Trophoblast cell (in vitro differentiated cells and primary cell): ENCODE data around the gene KIAA0232. TPM values are rescaled to one million over a fixed set of nuclear protein-coding genes. Genes with fewer than 3 reads are reported as not detected.

Experiments
- DNase-seq, 2 donors: peaks; one replicate each; pipeline ENCODE4 v3.0.0-alpha.2; 2016
- H2AFZ ChIP-seq: 2 replicates; pipeline ENCODE4 v1.6.1; 2013; ENCODE audit warnings: low read length, moderate library complexity, mild to moderate bottlenecking; ENCODE audit not compliant: insufficient read depth, poor library complexity
- H2AK5ac ChIP-seq: 2 replicates; pipeline ENCODE4 v1.6.1; 2013; ENCODE audit warnings: mild to moderate bottlenecking, low read length
- H2BK120ac ChIP-seq: 2 replicates; pipeline ENCODE4 v1.6.1; 2013; ENCODE audit warnings: low read length, mild to moderate bottlenecking, moderate library complexity; ENCODE audit not compliant: insufficient read depth, poor library complexity
- H2BK12ac ChIP-seq: 2 replicates; pipeline ENCODE4 v1.6.1; 2013; ENCODE audit warnings: mild to moderate bottlenecking, low read length, moderate library complexity
- H2BK5ac ChIP-seq: 2 replicates; pipeline ENCODE4 v1.6.1; 2013; ENCODE audit warnings: low read length, low read depth, moderate library complexity, mild to moderate bottlenecking; ENCODE audit not compliant: poor library complexity
- H3K14ac ChIP-seq: 2 replicates; pipeline ENCODE4 v1.6.1; 2013; ENCODE audit warnings: mild to moderate bottlenecking, low read length
- H3K18ac ChIP-seq: 2 replicates; pipeline ENCODE4 v1.6.1; 2013; ENCODE audit warnings: mild to moderate bottlenecking, low read length
- H3K23ac ChIP-seq: 2 replicates; pipeline ENCODE4 v1.6.1; 2013; ENCODE audit warnings: low read length
- H3K27ac ChIP-seq: 2 replicates; pipeline ENCODE4 v1.5.1; 2013; ENCODE audit warnings: low read depth, mild to moderate bottlenecking, inconsistent platforms, low read length, moderate library complexity
- H3K27me3 ChIP-seq: 2 replicates; pipeline ENCODE4 v1.6.1; 2013; ENCODE audit warnings: inconsistent platforms, mild to moderate bottlenecking, low read length, moderate library complexity; ENCODE audit not compliant: insufficient read depth
- H3K36me3 ChIP-seq, 2 experiments: 1 replicate in 1 of 2; 2 replicates in 1 of 2; pipeline ENCODE4 v1.6.1; 2013; ENCODE audit warnings: low read length in 2 of 2, mild to moderate bottlenecking in 2 of 2, moderate library complexity in 1 of 2; ENCODE audit not compliant: insufficient read depth in 2 of 2, control insufficient read depth in 1 of 2
- H3K4ac ChIP-seq: 2 replicates; pipeline ENCODE4 v1.6.1; 2013; ENCODE audit warnings: low read depth, mild to moderate bottlenecking, low read length, moderate library complexity
- H3K4me1 ChIP-seq, 2 experiments: 1 replicate in 1 of 2; 2 replicates in 1 of 2; pipeline ENCODE4 v1.6.1; 2013; ENCODE audit warnings: low read length in 2 of 2, mild to moderate bottlenecking in 2 of 2, moderate library complexity in 1 of 2; ENCODE audit not compliant: insufficient read depth in 2 of 2, control insufficient read depth in 1 of 2
- H3K4me2 ChIP-seq: 2 replicates; pipeline ENCODE4 v1.6.1; 2013; ENCODE audit warnings: inconsistent platforms, mild to moderate bottlenecking, low read length, moderate library complexity
- H3K4me3 ChIP-seq: 2 replicates; pipeline ENCODE4 v1.5.1; 2013; ENCODE audit warnings: mild to moderate bottlenecking, low read depth, low read length, inconsistent platforms
- H3K79me1 ChIP-seq: one replicate; pipeline ENCODE4 v1.6.1; 2013; ENCODE audit warnings: low read length
- H3K79me2 ChIP-seq: 2 replicates; pipeline ENCODE4 v1.6.1; 2013; ENCODE audit warnings: low read length, mild to moderate bottlenecking; ENCODE audit not compliant: control insufficient read depth, insufficient read depth, poor library complexity
- H3K9ac ChIP-seq: 2 replicates; pipeline ENCODE4 v1.6.1; 2013; ENCODE audit warnings: mild to moderate bottlenecking, low read length
- H3K9me3 ChIP-seq: 2 replicates; pipeline ENCODE4 v1.6.1; 2013; ENCODE audit warnings: low read depth, mild to moderate bottlenecking, control low read depth, inconsistent platforms, low read length; ENCODE audit not compliant: insufficient read depth
- H4K12ac ChIP-seq: 2 replicates; pipeline ENCODE4 v1.6.1; 2013; ENCODE audit warnings: low read depth, mild to moderate bottlenecking, low read length, moderate library complexity
- H4K8ac ChIP-seq: 2 replicates; pipeline ENCODE4 v1.6.1; 2013; ENCODE audit warnings: low read depth, mild to moderate bottlenecking, low read length, moderate library complexity
- H4K91ac ChIP-seq: one replicate; pipeline ENCODE4 v1.6.1; 2013; ENCODE audit warnings: low read depth, mild to moderate bottlenecking, low read length, moderate library complexity
- WGBS: extraction: QIAGEN DNeasy Blood & Tissue Kit; methylation state at CpG from one replicate; pipeline ENCODE4 v1.1.7; 2013; ENCODE audit warnings: missing lambda C conversion rate; ENCODE audit not compliant: insufficient read length, insufficient coverage; ENCODE audit errors: extremely low coverage; 5-methylcytosine and 5-hydroxymethylcytosine counted together
- polyA plus RNA-seq: library from polyadenylated mRNA; stranded (reverse); fragments of 200-250 nt; gene quantifications from 2 replicates; pipeline ENCODE4 v1.2.3, GENCODE V29; 2013

Gene KIAA0232
- 12.6 and 12.8 TPM in 2 replicates for polyA plus RNA-seq

- peak within 1 kb of the TSS; percentile 95 for H3K18ac ChIP-seq
- no peak within 1 kb of the TSS for H3K23ac ChIP-seq
- H3K4me1 ChIP-seq: no peaks in the 10 kb centered on the region
- H2BK120ac ChIP-seq: peak within 1 kb of the TSS; percentile 98
- peak within 1 kb of the TSS; percentile 96 for H4K8ac ChIP-seq
- peak within 1 kb of the TSS; percentile 98 for H3K9ac ChIP-seq
- H3K4me2 ChIP-seq: peak within 1 kb of the TSS; percentile 100
- H3K14ac ChIP-seq: peak within 1 kb of the TSS; percentile 99
- H3K4me3 ChIP-seq: peak within 1 kb of the TSS; percentile 97
- H3K27me3 ChIP-seq: no peaks in the 10 kb centered on the region
- peak within 1 kb of the TSS; percentile 94 for H4K91ac ChIP-seq
- peaks cover 3% of the 10 kb centered on the region in 2 experiments for H3K36me3 ChIP-seq
- peak within 1 kb of the TSS; percentile 98 for H2BK5ac ChIP-seq
- peak within 1 kb of the TSS; percentile 82 for H2AFZ ChIP-seq
- no CpG with 5 or more reads among the region's 100 CpGs for WGBS
- H3K4ac ChIP-seq: peak within 1 kb of the TSS; percentile 93
- H4K12ac ChIP-seq: peak within 1 kb of the TSS; percentile 95
- peak within 1 kb of the TSS; percentile 93 for H2AK5ac ChIP-seq
- H3K27ac ChIP-seq: peak within 1 kb of the TSS; percentile 93
- no peaks in the 10 kb centered on the region for H3K9me3 ChIP-seq
- H3K79me2 ChIP-seq: peaks cover 20% of the 10 kb centered on the region
- H2BK12ac ChIP-seq: peak within 1 kb of the TSS; percentile 21
- peak; percentile 84 to 93 for DNase-seq
- H3K79me1 ChIP-seq: peaks cover 11% of the 10 kb centered on the region
These were observed at the start of gene KIAA0232 for GRCh38 chr4:6782147-6782845. KIAA0232 (plus strand) TSS chr4:6782727; CDS start chr4:6824454, 41,727 bp downstream.

DNA sequence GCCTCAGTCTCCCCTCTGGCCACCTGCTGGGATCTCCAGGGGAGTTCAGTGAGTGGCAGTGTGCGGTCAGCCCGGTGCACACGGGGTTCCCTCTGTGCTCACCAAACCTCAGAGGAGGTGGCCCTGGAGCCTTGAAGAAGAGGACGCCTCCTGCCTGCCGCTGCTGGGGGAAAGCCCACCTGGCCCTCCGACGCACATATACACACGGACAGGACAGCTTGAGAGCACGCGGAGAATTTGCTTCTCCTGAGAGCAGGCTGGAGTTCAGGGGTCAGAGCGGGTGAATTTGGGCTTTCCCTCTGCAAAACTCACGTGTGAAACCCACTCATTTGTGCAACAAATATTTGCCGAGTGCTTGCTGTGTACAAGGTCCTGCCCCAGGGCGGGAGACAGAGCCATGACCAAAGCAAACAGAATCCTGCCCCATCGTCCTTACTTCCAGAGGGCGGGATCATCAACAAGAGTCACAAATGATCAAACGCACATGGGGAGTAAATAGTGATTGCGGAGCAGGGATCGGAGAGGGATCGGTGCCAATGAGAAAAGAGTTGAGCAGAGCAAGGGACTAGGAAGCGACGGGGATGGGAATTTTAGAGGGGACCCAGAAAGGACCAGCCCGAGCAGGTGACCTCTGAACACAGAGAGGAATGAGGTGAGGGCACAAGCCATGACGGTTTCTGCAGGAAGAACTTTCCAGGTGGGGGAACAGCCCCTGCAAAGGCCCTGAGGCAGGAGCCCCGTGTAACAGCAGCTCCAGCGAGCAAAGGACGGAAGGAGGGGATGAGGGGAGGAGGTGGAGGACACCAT lies 49.0 kb upstream of the KIAA0232 start:
- H3K9ac ChIP-seq: no peak overlapping the region
- H2AFZ ChIP-seq: no peak overlapping the region
- H4K12ac ChIP-seq: no peak overlapping the region
- peaks cover 2% of the 10 kb centered on the region for H3K79me2 ChIP-seq
- H3K27ac ChIP-seq: no peak overlapping the region
- DNase-seq: peak in 1 of 2 donors; percentile 39
- H2BK120ac ChIP-seq: no peak overlapping the region
- no peaks in the 10 kb centered on the region for H3K36me3 ChIP-seq
- no peak overlapping the region for H4K8ac ChIP-seq
- peaks cover 12% of the 10 kb centered on the region for H3K79me1 ChIP-seq
- no peaks in the 10 kb centered on the region for H3K9me3 ChIP-seq
- H3K23ac ChIP-seq: no peak overlapping the region
- peak overlapping the region; percentile 66 for H3K14ac ChIP-seq
- no peak overlapping the region for H2BK5ac ChIP-seq
- H3K4ac ChIP-seq: no peak overlapping the region
- H4K91ac ChIP-seq: peak overlapping the region; percentile 87
- no peak overlapping the region for H3K18ac ChIP-seq
- H3K4me2 ChIP-seq: no peak overlapping the region
- H3K27me3 ChIP-seq: no peaks in the 10 kb centered on the region
- H2BK12ac ChIP-seq: no peak overlapping the region
- 100% methylated on average over 3 of the region's 27 CpGs for WGBS
- H2AK5ac ChIP-seq: no peak overlapping the region
- H3K4me1 ChIP-seq: peaks cover 9 to 16% of the 10 kb centered on the region in 2 experiments
- no peak overlapping the region for H3K4me3 ChIP-seq

DNA sequence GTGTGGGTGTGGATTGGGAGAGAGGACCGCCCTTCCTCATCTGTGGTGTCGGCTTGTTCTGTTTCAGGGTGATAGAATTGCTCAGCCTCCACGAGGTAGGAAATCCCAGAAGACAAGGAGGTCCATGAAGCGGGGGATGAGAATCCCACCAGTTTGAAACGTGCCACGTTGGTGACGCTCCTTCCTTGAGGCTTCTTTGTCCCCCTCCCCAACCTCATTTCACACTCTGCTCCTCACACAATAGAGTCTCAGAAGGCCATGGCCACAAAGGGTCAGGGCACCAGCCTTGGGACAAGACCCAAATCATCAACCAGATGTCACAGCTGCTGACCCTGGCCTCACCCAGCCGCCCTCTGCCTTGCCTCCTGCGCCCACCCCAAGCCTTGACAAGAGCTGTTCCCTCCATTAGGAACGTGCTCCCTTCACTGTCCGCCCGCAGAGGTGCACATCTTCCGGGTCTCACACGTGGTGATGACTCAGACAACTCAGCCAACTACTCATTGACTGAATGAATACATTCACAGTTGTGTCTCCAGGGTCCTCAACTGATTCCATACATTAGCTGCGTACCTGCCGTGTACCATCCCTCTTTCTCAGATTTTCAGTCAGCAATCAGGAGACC lies 48.3 kb upstream of the KIAA0232 start:
- no peak overlapping the region for H3K23ac ChIP-seq
- no peak overlapping the region for H2AK5ac ChIP-seq
- no peak overlapping the region for H3K9ac ChIP-seq
- no peak overlapping the region for H3K18ac ChIP-seq
- WGBS: no CpG with 5 or more reads among the region's 16 CpGs
- H3K36me3 ChIP-seq: no peaks in the 10 kb centered on the region
- H3K27ac ChIP-seq: no peak overlapping the region
- no peak overlapping the region for H2BK12ac ChIP-seq
- no peak overlapping the region for H4K8ac ChIP-seq
- H3K4ac ChIP-seq: no peak overlapping the region
- no peak overlapping the region for H2AFZ ChIP-seq
- peak overlapping the region; percentile 9 for H3K14ac ChIP-seq
- H2BK120ac ChIP-seq: no peak overlapping the region
- H4K91ac ChIP-seq: peak overlapping the region; percentile 5
- DNase-seq: no peak
- no peaks in the 10 kb centered on the region for H3K27me3 ChIP-seq
- no peak overlapping the region for H2BK5ac ChIP-seq
- no peak overlapping the region for H4K12ac ChIP-seq
- H3K79me1 ChIP-seq: peaks cover 12% of the 10 kb centered on the region
- H3K79me2 ChIP-seq: peaks cover 2% of the 10 kb centered on the region
- no peaks in the 10 kb centered on the region for H3K9me3 ChIP-seq
- peaks cover 9 to 12% of the 10 kb centered on the region in 2 experiments for H3K4me1 ChIP-seq
- no peak overlapping the region for H3K4me3 ChIP-seq
- no peak overlapping the region for H3K4me2 ChIP-seq

DNA sequence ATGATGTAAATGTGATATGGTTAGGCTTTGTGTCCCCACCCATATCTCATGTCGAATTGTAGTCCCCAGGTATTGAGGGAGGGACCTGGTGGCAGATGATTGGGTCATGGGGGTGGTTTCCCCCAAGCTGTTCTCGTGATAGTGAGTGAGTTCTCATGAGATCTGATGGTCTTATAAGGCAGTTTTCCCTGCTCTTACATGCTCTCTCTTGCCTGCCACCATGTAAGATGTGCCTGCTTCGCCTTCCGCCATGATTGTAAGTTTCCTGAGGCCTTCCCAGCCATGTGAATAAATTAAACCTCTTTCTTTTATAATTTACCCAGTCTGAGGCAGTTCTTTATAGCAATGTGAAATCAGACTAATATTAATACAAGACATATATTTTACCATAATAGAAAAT lies 42.6 kb upstream of the KIAA0232 start:
- H3K4me1 ChIP-seq: no peaks in the 10 kb centered on the region
- no peak overlapping the region for H3K4ac ChIP-seq
- no peak overlapping the region for H2AFZ ChIP-seq
- no peak overlapping the region for H4K12ac ChIP-seq
- H2BK5ac ChIP-seq: no peak overlapping the region
- no peaks in the 10 kb centered on the region for H3K27me3 ChIP-seq
- no peak overlapping the region for H3K27ac ChIP-seq
- no peaks in the 10 kb centered on the region for H3K36me3 ChIP-seq
- peaks cover 4% of the 10 kb centered on the region for H3K9me3 ChIP-seq
- no peak overlapping the region for H3K23ac ChIP-seq
- WGBS: no CpG with 5 or more reads among the region's 4 CpGs
- H2BK12ac ChIP-seq: no peak overlapping the region
- no peak overlapping the region for H3K14ac ChIP-seq
- no peak for DNase-seq
- no peaks in the 10 kb centered on the region for H3K79me1 ChIP-seq
- H4K91ac ChIP-seq: no peak overlapping the region
- H3K9ac ChIP-seq: no peak overlapping the region
- no peak overlapping the region for H3K4me2 ChIP-seq
- no peak overlapping the region for H3K18ac ChIP-seq
- no peak overlapping the region for H3K4me3 ChIP-seq
- no peak overlapping the region for H2AK5ac ChIP-seq
- no peak overlapping the region for H4K8ac ChIP-seq
- H3K79me2 ChIP-seq: no peaks in the 10 kb centered on the region
- H2BK120ac ChIP-seq: no peak overlapping the region
